Measurements from ENCODE around the gene CHSY1. TPM values are rescaled to one million over a fixed set of nuclear protein-coding genes. Genes with fewer than 3 reads are reported as not detected.

CHSY1 gene
- polyA plus RNA-seq, 4 donors = 44.3 to 55.6 (median 50.9) TPM

- no peak for DNase-seq (ENCODE audit: low read depth in 4 of 4, low spot score in 3 of 4)
These were observed 4.8 kb downstream of the CHSY1 start for GRCh38 chr15:101246824-101247745.

- no peak for DNase-seq (ENCODE audit: low read depth in 4 of 4, low spot score in 3 of 4)
These were observed 5.5 kb downstream of the CHSY1 start for GRCh38 chr15:101246391-101246790.

GRCh38 chr15:101244889-101245668, 6.8 kb downstream of the CHSY1 start:
- no peak for DNase-seq (ENCODE audit: low read depth in 4 of 4, low spot score in 3 of 4)

GRCh38 chr15:101244036-101244781, 7.6 kb downstream of the CHSY1 start:
- DNase-seq (ENCODE audit: low read depth in 4 of 4, low spot score in 3 of 4) = no peak

- DNase-seq (ENCODE audit: low read depth in 4 of 4, low spot score in 3 of 4) = no peak
These were observed 8.4 kb downstream of the CHSY1 start for GRCh38 chr15:101243420-101243819.

GRCh38 chr15:101242999-101243336, 8.9 kb downstream of the CHSY1 start:
- DNase-seq (ENCODE audit: low read depth in 4 of 4, low spot score in 3 of 4) = no peak

- no peak for DNase-seq (ENCODE audit: low read depth in 4 of 4, low spot score in 3 of 4)
These were observed 9.5 kb downstream of the CHSY1 start for GRCh38 chr15:101242160-101242998.

- no peak for DNase-seq (ENCODE audit: low read depth in 4 of 4, low spot score in 3 of 4)
These were observed 11.5 kb downstream of the CHSY1 start for GRCh38 chr15:101240358-101240757.

- no peak for DNase-seq (ENCODE audit: low read depth in 4 of 4, low spot score in 3 of 4)
These were observed 12.1 kb downstream of the CHSY1 start for GRCh38 chr15:101239724-101240136.

GRCh38 chr15:101237251-101237650, 14.6 kb downstream of the CHSY1 start:
- no peak for DNase-seq (ENCODE audit: low read depth in 4 of 4, low spot score in 3 of 4)

GRCh38 chr15:101233651-101234280, 18.1 kb downstream of the CHSY1 start:
- no peak for DNase-seq (ENCODE audit: low read depth in 4 of 4, low spot score in 3 of 4)

- DNase-seq (ENCODE audit: low read depth in 4 of 4, low spot score in 3 of 4) = no peak
These were observed 19.2 kb downstream of the CHSY1 start for GRCh38 chr15:101232677-101233076.

- DNase-seq (ENCODE audit: low read depth in 4 of 4, low spot score in 3 of 4) = no peak
These were observed 23.5 kb downstream of the CHSY1 start for GRCh38 chr15:101228313-101228712.

- DNase-seq (ENCODE audit: low read depth in 4 of 4, low spot score in 3 of 4) = no peak
These were observed 26.2 kb downstream of the CHSY1 start for GRCh38 chr15:101225658-101226057.

GRCh38 chr15:101221902-101222301, 29.9 kb downstream of the CHSY1 start:
- no peak for DNase-seq (ENCODE audit: low read depth in 4 of 4, low spot score in 3 of 4)

- no peak for DNase-seq (ENCODE audit: low read depth in 4 of 4, low spot score in 3 of 4)
These were observed 31.8 kb downstream of the CHSY1 start for GRCh38 chr15:101220060-101220459.

GRCh38 chr15:101219441-101219840, 32.4 kb downstream of the CHSY1 start:
- no peak for DNase-seq (ENCODE audit: low read depth in 4 of 4, low spot score in 3 of 4)

- no peak for DNase-seq (ENCODE audit: low read depth in 4 of 4, low spot score in 3 of 4)
These were observed 34.4 kb downstream of the CHSY1 start for GRCh38 chr15:101217446-101217845.

GRCh38 chr15:101216100-101216499, 35.7 kb downstream of the CHSY1 start:
- DNase-seq (ENCODE audit: low read depth in 4 of 4, low spot score in 3 of 4) = no peak

GRCh38 chr15:101215681-101216080, 36.2 kb downstream of the CHSY1 start:
- no peak for DNase-seq (ENCODE audit: low read depth in 4 of 4, low spot score in 3 of 4)
